ENCODE data around the gene DOK1. TPM values are rescaled to one million over a fixed set of nuclear protein-coding genes. Genes with fewer than 3 reads are reported as not detected.

DOK1 gene
- total and polyA plus RNA-seq, 8 donors: 8.7 to 35.2 (median 10.5) TPM

DNA sequence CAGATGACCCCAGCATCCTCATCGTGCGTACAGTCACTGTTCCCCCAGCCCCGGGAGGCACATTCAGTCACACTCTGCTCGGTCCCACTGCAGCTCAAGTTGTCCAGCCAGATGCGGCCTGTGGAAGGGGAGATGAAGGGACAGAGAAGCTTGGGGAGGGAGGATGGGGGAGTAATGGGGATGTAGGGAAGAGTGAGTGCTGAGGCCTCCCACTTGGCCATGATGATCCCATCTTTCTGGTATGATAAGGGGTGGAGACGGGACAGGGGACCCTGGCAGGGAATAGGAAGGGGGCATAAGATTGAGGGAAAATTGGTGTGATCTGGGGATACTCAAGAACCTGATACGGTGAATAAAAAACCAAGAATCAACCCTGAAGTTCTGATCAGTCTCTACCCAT is 4.3 kb upstream of the DOK1 start:
- TF ChIP-seq, protein P1, sequence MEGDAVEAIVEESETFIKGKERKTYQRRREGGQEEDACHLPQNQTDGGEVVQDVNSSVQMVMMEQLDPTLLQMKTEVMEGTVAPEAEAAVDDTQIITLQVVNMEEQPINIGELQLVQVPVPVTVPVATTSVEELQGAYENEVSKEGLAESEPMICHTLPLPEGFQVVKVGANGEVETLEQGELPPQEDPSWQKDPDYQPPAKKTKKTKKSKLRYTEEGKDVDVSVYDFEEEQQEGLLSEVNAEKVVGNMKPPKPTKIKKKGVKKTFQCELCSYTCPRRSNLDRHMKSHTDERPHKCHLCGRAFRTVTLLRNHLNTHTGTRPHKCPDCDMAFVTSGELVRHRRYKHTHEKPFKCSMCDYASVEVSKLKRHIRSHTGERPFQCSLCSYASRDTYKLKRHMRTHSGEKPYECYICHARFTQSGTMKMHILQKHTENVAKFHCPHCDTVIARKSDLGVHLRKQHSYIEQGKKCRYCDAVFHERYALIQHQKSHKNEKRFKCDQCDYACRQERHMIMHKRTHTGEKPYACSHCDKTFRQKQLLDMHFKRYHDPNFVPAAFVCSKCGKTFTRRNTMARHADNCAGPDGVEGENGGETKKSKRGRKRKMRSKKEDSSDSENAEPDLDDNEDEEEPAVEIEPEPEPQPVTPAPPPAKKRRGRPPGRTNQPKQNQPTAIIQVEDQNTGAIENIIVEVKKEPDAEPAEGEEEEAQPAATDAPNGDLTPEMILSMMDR (IDR thresholded peaks at IDR 0.05): no peak
- Histone ChIP-seq H3K36me3 (no peaks in the 10 kb centered on the region), H3K4me1 (peaks cover 10 to 37% of the 10 kb centered on the region in 2 donors), H3K9me3 (no peaks in the 10 kb centered on the region), H3K4me3 (no peak overlapping the region), H3K27me3 (no peaks in the 10 kb centered on the region), H3K27ac (no peak overlapping the region)
- no peak for ATAC-seq
- intact Hi-C loops (cut with DNase I): no loop called here
- no peak for DNase-seq

DNA sequence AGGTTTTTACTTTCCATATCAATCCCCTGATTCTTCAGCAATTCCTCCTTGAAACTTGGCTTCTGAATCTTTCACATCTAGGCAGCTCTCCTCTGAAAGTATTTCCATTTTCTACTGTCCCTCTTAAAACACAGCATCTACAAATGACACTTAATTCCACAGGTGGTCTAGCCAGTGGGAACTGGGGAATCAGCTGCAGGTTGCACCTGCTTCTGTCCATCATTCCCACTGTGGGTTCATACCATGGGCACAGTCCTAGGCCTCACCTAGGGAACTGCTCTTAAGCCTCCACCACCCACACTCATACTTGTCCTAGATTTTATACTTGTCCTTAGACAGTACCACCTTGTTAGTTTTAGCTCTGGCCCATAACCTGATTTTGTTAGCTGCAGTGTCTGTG is 3.0 kb upstream of the DOK1 start:
- no peak overlapping the region for H3K4me3 ChIP-seq
- H3K27me3 ChIP-seq: no peaks in the 10 kb centered on the region
- TF ChIP-seq, protein P1 (IDR thresholded peaks at IDR 0.05): no peak
- no peak for ATAC-seq
- no peak for DNase-seq
- H3K36me3 ChIP-seq: peaks cover 0 to 5% of the 10 kb centered on the region in 2 donors
- intact Hi-C loops (cut with DNase I): no loop called here
- peaks cover 13 to 50% of the 10 kb centered on the region in 2 donors for H3K4me1 ChIP-seq
- H3K27ac ChIP-seq: no peak overlapping the region
- no peaks in the 10 kb centered on the region for H3K9me3 ChIP-seq

DNA sequence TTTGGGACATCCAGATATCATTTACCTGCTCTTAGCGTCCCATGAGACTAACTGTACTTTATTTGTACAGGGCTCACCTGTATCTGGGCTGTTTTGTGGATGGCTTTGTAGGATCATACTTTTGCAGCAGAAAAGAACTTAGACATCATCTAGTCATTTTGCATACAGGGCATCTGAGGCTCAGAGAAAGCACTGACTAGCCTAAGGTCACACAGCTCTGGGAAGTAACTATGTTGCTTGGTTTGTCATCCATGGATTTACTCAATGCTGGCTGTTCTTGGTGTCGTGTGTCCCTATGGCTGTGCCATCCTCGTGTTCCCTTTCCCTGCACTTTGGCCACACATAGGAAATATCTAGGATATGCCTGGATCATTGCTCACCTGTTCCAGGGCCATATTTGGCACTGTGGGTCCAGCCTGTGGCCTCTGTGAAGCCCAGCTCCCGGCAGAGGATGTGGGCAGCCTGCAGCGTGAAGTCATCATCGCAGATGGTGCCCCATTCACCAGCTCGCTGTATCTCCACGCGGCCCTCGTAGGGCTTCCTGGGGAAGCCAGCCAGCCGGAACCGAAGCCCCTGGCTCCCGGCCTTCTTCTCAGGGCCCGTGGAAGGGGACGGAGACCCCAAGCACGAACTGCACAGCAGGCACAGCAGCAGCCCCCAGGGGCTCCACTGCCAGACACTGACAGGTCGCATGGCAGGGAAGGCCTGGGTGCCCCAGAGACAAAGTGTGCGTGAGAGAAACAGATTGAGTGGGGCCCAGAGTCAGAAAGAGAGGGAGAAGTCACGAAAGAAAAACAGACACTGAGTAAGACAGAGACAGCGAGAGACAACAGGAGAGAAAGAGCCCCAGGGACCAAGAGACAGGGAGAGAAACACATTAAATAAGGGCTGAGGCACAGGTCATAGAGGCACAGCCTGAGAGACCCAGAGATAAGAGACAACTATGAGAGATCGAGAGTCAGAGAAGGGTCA is 2.3 kb upstream of the DOK1 start:
- TF ChIP-seq, protein P1 (IDR thresholded peaks at IDR 0.05): no peak
- Histone ChIP-seq H3K4me1 (peaks cover 13 to 57% of the 10 kb centered on the region in 2 donors), H3K9me3 (no peaks in the 10 kb centered on the region), H3K27ac (no peak overlapping the region), H3K4me3 (no peak overlapping the region), H3K36me3 (peaks cover 0 to 11% of the 10 kb centered on the region in 2 donors), H3K27me3 (no peaks in the 10 kb centered on the region)
- DNase-seq (no peak), ATAC-seq (no peak)
- intact Hi-C loops (cut with DNase I): no loop called here

DNA sequence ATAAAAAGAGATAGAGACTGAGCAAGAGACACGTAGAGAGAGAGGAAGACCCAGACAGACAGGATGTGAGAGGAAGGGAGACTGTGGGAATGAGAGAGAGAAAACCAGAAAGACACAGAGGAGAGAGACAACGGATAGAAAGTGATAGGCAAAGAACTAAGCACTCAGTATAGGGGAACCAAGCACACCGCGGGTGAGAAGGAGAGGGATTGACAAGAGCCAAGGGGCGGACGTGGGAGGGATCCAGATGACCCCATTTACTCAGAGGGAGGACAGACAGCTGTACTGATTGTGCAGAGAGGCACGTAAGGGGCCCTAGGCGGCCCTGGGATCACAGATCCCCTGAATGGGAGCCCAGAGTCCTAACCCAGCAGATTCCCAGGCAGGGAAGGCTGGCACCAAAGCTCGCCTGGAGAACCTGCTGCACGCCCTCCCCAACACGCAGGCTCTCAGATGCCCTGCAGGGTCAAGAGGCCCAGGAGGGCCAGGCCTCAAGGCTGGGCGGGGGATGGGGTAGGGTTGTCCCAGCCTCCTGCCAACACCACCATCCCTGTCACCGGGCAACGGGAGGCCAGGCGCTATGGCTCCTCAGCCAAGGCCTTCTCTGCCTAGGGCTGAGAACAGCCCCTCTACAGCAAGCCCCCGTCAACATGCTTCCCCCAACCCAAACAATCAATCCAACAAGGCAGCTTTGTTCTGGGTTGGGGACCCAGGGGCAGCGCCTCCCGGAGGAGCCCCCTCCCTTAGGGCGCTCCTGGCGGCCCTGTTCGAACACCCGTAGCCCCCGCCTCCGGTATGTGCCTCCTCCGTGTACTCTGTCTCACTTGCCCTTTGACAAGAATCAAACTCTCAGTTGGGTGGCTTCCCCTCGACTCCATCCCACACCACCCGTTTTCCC is 1.4 kb upstream of the DOK1 start:
- Histone ChIP-seq H3K27me3 (no peaks in the 10 kb centered on the region), H3K27ac (peak overlapping the region in 1 of 2 donors; percentile 84), H3K4me3 (peak overlapping the region; percentile 72 to 95), H3K36me3 (peaks cover 0 to 11% of the 10 kb centered on the region in 2 donors), H3K9me3 (no peaks in the 10 kb centered on the region), H3K4me1 (peaks cover 13 to 58% of the 10 kb centered on the region in 2 donors)
- intact Hi-C loops (cut with DNase I): no loop called here
- TF ChIP-seq, protein P1 (IDR thresholded peaks at IDR 0.05): no peak
- peak in 2 of 4 donors; percentile 37 to 58 for DNase-seq
- ATAC-seq: peak; percentile 0

All from left lung (tissue), 10 donors.